GM23248 (cell line): ENCODE measurements around the gene CPVL.

ENCODE experiments used
- EZH2 ChIP-seq: fragments of 200-600 bp; sonication (generic); IDR thresholded peaks from 2 replicates; pipeline ENCODE4 v1.6.1; 2018; ENCODE audit warnings: antibody characterized with exemption, mild to moderate bottlenecking; ENCODE audit not compliant: insufficient read depth, poor library complexity, severe bottlenecking
- EZH2phosphoT487 ChIP-seq: fragments of 200-600 bp; sonication (generic); IDR thresholded peaks from 2 replicates; pipeline ENCODE4 v1.6.1; 2018; ENCODE audit warnings: antibody characterized with exemption, moderate library complexity, mild to moderate bottlenecking, low read depth; ENCODE audit not compliant: insufficient read depth

DNA sequence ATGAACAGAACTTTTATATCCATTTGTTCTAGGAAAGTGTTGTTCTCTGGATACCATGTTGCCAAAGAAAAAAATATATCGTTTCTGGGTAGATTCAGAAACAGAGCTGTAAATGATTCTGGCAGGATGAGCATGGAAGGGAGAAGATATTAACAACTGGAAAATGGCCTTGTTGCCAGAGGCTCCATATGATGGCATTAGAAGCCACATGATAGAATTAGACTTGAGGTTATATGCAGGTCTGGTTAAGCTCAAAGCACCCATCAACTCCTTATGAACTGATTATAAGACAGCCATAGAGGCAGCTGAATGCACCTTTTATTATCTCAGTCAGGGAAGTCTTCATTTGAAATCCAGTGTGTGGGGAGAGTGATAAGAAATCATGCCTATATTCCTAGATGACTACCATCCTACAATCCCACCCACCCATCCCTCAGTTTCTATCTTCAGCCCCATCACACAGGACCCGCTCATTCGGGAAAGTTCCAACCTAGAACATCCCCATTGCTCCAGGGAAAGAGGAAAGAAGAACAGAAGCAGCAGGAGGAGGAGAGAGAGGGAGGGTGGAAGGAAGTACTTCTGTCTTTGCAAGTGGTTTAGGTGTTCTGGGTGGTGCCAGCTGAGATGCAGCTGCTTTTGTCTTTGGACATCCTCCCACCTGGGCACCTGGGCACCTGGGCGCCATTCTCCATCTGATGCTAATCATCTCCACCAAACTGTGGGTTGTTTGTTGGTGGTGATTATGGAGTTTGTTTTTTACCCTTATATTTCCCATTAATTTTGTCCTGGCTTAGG, 162.7 kb downstream of the CPVL start:
- TF ChIP-seq EZH2 (no peak), EZH2phosphoT487 (no peak)
